ENCODE results near the gene USO1. TPM values are rescaled to one million over a fixed set of nuclear protein-coding genes. Genes with fewer than 3 reads are reported as not detected.

The USO1 gene
- total RNA-seq: 10 to 100 TPM; 52.0 to 53.3 TPM

GRCh38 chr4:75724066-75724866, at the start of gene USO1:
Gene USO1, plus strand, starts transcription at chr4:75724577. Its CDS starts 243 bp downstream, at chr4:75724820.
- TF ChIP-seq CTCF (IDR thresholded peaks at IDR 0.05) (peak; percentile 44 to 79 (median 68)), POLR2A (IDR thresholded peaks at IDR 0.05) (peak; percentile 96), POLR2AphosphoS5 (IDR thresholded peaks at IDR 0.05) (peak; percentile 98)
- peak; percentile 99 for DNase-seq (ENCODE audit: low spot score)
- Histone ChIP-seq H3K27ac (peak within 1 kb of the TSS; percentile 93 to 95), H3K36me3 (no peaks in the 10 kb centered on the region), H3K9me3 (no peaks in the 10 kb centered on the region), H3K4me3 (peak within 1 kb of the TSS; percentile 62 to 84), H3K4me1 (replicated peaks) (peaks cover 2% of the 10 kb centered on the region), H3K27me3 (replicated peaks; ENCODE audit: insufficient read depth) (no peaks in the 10 kb centered on the region)
- WGBS: under 1% methylated on average over 31 of the region's 48 CpGs
- intact Hi-C loops (cut with DNase I): loop anchor here (1.0 to 5.0 kb wide), 2 partner anchors 51 to 123 kb away; partner anchors contain the start of gene G3BP2

- DNase-seq (ENCODE audit: low spot score): no peak
- no peak overlapping the region for H3K4me3 ChIP-seq
- no peak overlapping the region for H3K27ac ChIP-seq
- H3K27me3 ChIP-seq (replicated peaks; ENCODE audit: insufficient read depth): no peaks in the 10 kb centered on the region
- intact Hi-C loops (cut with DNase I): loop anchor here (10.0 kb wide), 1 partner anchor 170 kb away; no protein-coding TSS in a partner anchor
- WGBS: 96% methylated on average over 11 of the region's 11 CpGs
- no peaks in the 10 kb centered on the region for H3K9me3 ChIP-seq
- H3K4me1 ChIP-seq (replicated peaks): no peaks in the 10 kb centered on the region
- H3K36me3 ChIP-seq: no peaks in the 10 kb centered on the region
- TF ChIP-seq POLR2A (IDR thresholded peaks at IDR 0.05): no peak
- TF ChIP-seq CTCF (IDR thresholded peaks at IDR 0.05): no peak
These were observed 49.3 kb upstream of the USO1 start for GRCh38 chr4:75675004-75675531.

GRCh38 chr4:75678473-75678872, 45.9 kb upstream of the USO1 start:
- no peak overlapping the region for H3K4me3 ChIP-seq
- H3K27me3 ChIP-seq (replicated peaks; ENCODE audit: insufficient read depth): no peaks in the 10 kb centered on the region
- no peak for DNase-seq (ENCODE audit: low spot score)
- intact Hi-C loops (cut with DNase I): loop anchor here (10.0 kb wide), 1 partner anchor 166 kb away; no protein-coding TSS in a partner anchor
- no peak for TF ChIP-seq CTCF (IDR thresholded peaks at IDR 0.05)
- TF ChIP-seq POLR2AphosphoS5 (IDR thresholded peaks at IDR 0.05): no peak
- TF ChIP-seq POLR2A (IDR thresholded peaks at IDR 0.05): no peak
- no peaks in the 10 kb centered on the region for H3K4me1 ChIP-seq (replicated peaks)
- no peak overlapping the region for H3K27ac ChIP-seq
- H3K36me3 ChIP-seq: no peaks in the 10 kb centered on the region
- H3K9me3 ChIP-seq: no peaks in the 10 kb centered on the region

GRCh38 chr4:75678965-75679364, 45.4 kb upstream of the USO1 start:
- H3K36me3 ChIP-seq: no peaks in the 10 kb centered on the region
- no peak overlapping the region for H3K27ac ChIP-seq
- TF ChIP-seq CTCF (IDR thresholded peaks at IDR 0.05) (no peak), POLR2AphosphoS5 (IDR thresholded peaks at IDR 0.05) (no peak), POLR2A (IDR thresholded peaks at IDR 0.05) (no peak)
- no peak overlapping the region for H3K4me3 ChIP-seq
- intact Hi-C loops (cut with DNase I): loop anchor here (10.0 kb wide), 1 partner anchor 166 kb away; no protein-coding TSS in a partner anchor
- H3K9me3 ChIP-seq: no peaks in the 10 kb centered on the region
- no peaks in the 10 kb centered on the region for H3K4me1 ChIP-seq (replicated peaks)
- no peak for DNase-seq (ENCODE audit: low spot score)
- H3K27me3 ChIP-seq (replicated peaks; ENCODE audit: insufficient read depth): no peaks in the 10 kb centered on the region

All from prostate gland (tissue), 2 donors.